CD4-positive, alpha-beta T cell (primary cell): Measurements from ENCODE around the gene SPNS1. TPM values are rescaled to one million over a fixed set of nuclear protein-coding genes. Genes with fewer than 3 reads are reported as not detected.
"Not testable (repeated sequence)": the region's sequence is repeated elsewhere in the genome, so short reads cannot be mapped to it uniquely, and the experiment has no call there.

ENCODE experiments used
- ATAC-seq: fragments of 200-7000 bp; cut with Tn5 transposase; one replicate; pipeline ENCODE4 v1.10.0; 2022; ENCODE audit warnings: mild to moderate bottlenecking; ENCODE audit not compliant: poor library complexity
- CTCF ChIA-PET: fragments of 350-600 bp; sonication (Branson Sonifier 250); formaldehyde crosslinking; loops from one replicate; lab custom pipeline; 2021; ENCODE audit warnings: antibody characterized with exemption, inconsistent platforms; lab: Charles Lee
- POLR2A ChIA-PET: fragments of 350-600 bp; sonication (Branson Sonifier 250); formaldehyde crosslinking; loops from one replicate; lab custom pipeline; 2021; ENCODE audit warnings: antibody characterized with exemption, inconsistent platforms; lab: Charles Lee
- DNase-seq, 14 experiments: peaks; one replicate each; pipeline ENCODE4 v3.0.0-alpha.2; 2013 to 2020; ENCODE audit warnings: mixed read lengths in 2 of 14
- H3K27ac ChIP-seq, 2 donors: one replicate each; pipeline versions ENCODE4 v1.5.1 to v1.7.0; 2013; ENCODE audit warnings: low read length in 2 of 2, low read depth in 1 of 2, mild to moderate bottlenecking in 1 of 2
- H3K27me3 ChIP-seq, 2 experiments: 1 replicate in 1 of 2; 2 replicates in 1 of 2; pipeline versions ENCODE4 v1.6.1 to v1.7.0; 2013; ENCODE audit warnings: low read length in 2 of 2, control low read depth in 1 of 2, mild to moderate bottlenecking in 1 of 2, moderate library complexity in 1 of 2; ENCODE audit not compliant: insufficient read depth in 2 of 2, control insufficient read depth in 1 of 2
- H3K36me3 ChIP-seq: one replicate; pipeline ENCODE4 v1.6.1; 2013; ENCODE audit warnings: low read length, control low read depth; ENCODE audit not compliant: insufficient read depth
- H3K4me1 ChIP-seq: one replicate; pipeline ENCODE4 v1.6.1; 2013; ENCODE audit warnings: low read length, control low read depth; ENCODE audit not compliant: insufficient read depth
- H3K4me3 ChIP-seq: one replicate; pipeline ENCODE4 v1.5.1; 2013; ENCODE audit warnings: mild to moderate bottlenecking, low read length, moderate library complexity
- H3K9me3 ChIP-seq, 2 experiments: 1 replicate in 1 of 2; 2 replicates in 1 of 2; pipeline versions ENCODE4 v1.6.1 to v1.7.0; 2013; ENCODE audit warnings: low read length in 2 of 2, mild to moderate bottlenecking in 2 of 2, control low read depth in 1 of 2, moderate library complexity in 1 of 2; ENCODE audit not compliant: control insufficient read depth in 1 of 2, insufficient read depth in 1 of 2
- H3K27ac Mint-ChIP-seq: one replicate; pipeline ENCODE4 v1.8.0; 2020; ENCODE audit warnings: mixed read lengths
- H3K27me3 Mint-ChIP-seq: one replicate; pipeline ENCODE4 v1.8.0; 2021; ENCODE audit warnings: mixed read lengths
- H3K36me3 Mint-ChIP-seq: one replicate; pipeline ENCODE4 v1.8.0; 2021; ENCODE audit warnings: low read depth, mixed read lengths
- H3K4me1 Mint-ChIP-seq: one replicate; pipeline ENCODE4 v1.8.0; 2021; ENCODE audit warnings: low read depth, mixed read lengths
- H3K4me3 Mint-ChIP-seq: one replicate; pipeline ENCODE4 v1.8.0; 2020; ENCODE audit warnings: mild to moderate bottlenecking, mixed read lengths
- H3K9me3 Mint-ChIP-seq: one replicate; pipeline ENCODE4 v1.8.0; 2020; ENCODE audit warnings: mixed read lengths
- intact Hi-C, 2 experiments: fragments of 100-400 bp; cut with DNase I in 1 of 2; cut with micrococcal nuclease in 1 of 2; formaldehyde crosslinking; loops; one replicate each; pipeline versions ENCODE4 v1.15.1 to v1.9.0; 2023 to 2025; cut with DNase I, micrococcal nuclease
- total RNA-seq, 174 experiments: library from RNA in 2 of 174; stranded (reverse) in 2 of 174; gene quantifications; one replicate each; pipeline ENCODE4 v1.2.3 and lab custom pipeline; 2021 to 2026
- TF ChIP-seq, protein P1 (sequence below): fragments of 200-600 bp; IDR thresholded peaks from one replicate; pipeline ENCODE4 v1.8.0; 2022; ENCODE audit warnings: antibody characterized with exemption, mild to moderate bottlenecking

SPNS1 gene
- total RNA-seq, 2 experiments from 2014 or later, result 24.4 to 28.1 TPM

DNA sequence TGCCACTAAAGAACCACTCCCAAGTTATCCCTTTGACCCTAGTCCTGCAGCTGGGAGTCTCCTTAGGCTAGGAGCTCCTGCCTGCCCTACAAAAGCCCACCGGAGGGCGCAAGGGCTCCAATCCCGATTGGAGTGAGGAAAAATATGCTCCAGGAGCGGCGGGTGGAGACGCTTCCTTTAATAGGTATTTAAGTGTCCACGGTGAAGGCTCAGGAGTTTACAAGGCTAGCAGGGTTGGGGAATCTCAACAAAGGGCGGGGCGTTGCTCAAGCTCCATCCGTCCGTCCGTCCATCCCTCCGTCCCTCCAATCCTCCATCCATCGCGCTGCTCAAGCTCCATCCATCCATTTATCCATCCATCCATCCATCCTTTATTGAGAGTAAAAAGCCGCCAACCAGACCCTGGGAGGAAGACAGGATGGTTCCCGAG, 556 bp upstream of the SPNS1 start:
- ATAC-seq (peak; percentile 8), DNase-seq (peak in 2 of 14 experiments; percentile 42 to 53)
- intact Hi-C loops, result loop anchor here in 1 of 2 experiments (1.0 kb wide), 1 partner anchor 23 kb away; no protein-coding TSS in a partner anchor
- peaks cover 24% of the 10 kb centered on the region for H3K36me3 Mint-ChIP-seq
- POLR2A ChIA-PET, result interaction anchor here (0.6 to 3.3 kb wide), 19 partner anchors 12 to 212 kb away, joined by 3 to 65 read pairs (median 3); partner anchors contain the start of genes ATXN2L, LAT, NFATC2IP and RABEP2
- TF ChIP-seq, protein P1, sequence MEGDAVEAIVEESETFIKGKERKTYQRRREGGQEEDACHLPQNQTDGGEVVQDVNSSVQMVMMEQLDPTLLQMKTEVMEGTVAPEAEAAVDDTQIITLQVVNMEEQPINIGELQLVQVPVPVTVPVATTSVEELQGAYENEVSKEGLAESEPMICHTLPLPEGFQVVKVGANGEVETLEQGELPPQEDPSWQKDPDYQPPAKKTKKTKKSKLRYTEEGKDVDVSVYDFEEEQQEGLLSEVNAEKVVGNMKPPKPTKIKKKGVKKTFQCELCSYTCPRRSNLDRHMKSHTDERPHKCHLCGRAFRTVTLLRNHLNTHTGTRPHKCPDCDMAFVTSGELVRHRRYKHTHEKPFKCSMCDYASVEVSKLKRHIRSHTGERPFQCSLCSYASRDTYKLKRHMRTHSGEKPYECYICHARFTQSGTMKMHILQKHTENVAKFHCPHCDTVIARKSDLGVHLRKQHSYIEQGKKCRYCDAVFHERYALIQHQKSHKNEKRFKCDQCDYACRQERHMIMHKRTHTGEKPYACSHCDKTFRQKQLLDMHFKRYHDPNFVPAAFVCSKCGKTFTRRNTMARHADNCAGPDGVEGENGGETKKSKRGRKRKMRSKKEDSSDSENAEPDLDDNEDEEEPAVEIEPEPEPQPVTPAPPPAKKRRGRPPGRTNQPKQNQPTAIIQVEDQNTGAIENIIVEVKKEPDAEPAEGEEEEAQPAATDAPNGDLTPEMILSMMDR, result peak; percentile 61
- H3K4me3 Mint-ChIP-seq, result peak overlapping the region; percentile 99
- H3K4me1 Mint-ChIP-seq, result peaks cover 43% of the 10 kb centered on the region
- peaks cover 15% of the 10 kb centered on the region for H3K36me3 ChIP-seq
- peaks cover 33% of the 10 kb centered on the region for H3K4me1 ChIP-seq
- CTCF ChIA-PET, result interaction anchor here (0.6 to 1.5 kb wide), 8 partner anchors 11 to 56 kb away, joined by 3 to 8 read pairs (median 5); no protein-coding TSS in a partner anchor
- peak overlapping the region; percentile 88 for H3K4me3 ChIP-seq
- H3K9me3 ChIP-seq, result no peaks in the 10 kb centered on the region
- peak overlapping the region; percentile 94 for H3K27ac Mint-ChIP-seq
- no peaks in the 10 kb centered on the region for H3K27me3 Mint-ChIP-seq
- no peaks in the 10 kb centered on the region for H3K27me3 ChIP-seq
- H3K27ac ChIP-seq, result peak overlapping the region; percentile 43 to 55
- no peaks in the 10 kb centered on the region for H3K9me3 Mint-ChIP-seq

DNA sequence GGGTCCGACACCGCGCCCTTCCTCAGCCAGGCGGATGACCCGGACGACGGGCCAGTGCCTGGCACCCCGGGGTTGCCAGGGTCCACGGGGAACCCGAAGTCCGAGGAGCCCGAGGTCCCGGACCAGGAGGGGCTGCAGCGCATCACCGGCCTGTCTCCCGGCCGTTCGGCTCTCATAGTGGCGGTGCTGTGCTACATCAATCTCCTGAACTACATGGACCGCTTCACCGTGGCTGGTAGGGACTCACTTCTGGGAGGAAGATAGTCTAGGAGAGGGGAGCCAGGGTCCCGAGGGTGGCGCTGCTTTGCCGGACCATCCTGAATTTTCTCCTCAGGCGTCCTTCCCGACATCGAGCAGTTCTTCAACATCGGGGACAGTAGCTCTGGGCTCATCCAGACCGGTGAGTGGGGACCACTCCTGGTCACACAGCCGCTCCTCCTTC, 601 bp downstream of the SPNS1 start:
- TF ChIP-seq, protein P1, result no peak
- intact Hi-C loops, result no loop called here
- Mint-ChIP-seq H3K9me3 (no peaks in the 10 kb centered on the region), H3K27ac (peak overlapping the region; percentile 94), H3K4me1 (peaks cover 43% of the 10 kb centered on the region), H3K27me3 (no peaks in the 10 kb centered on the region), H3K4me3 (peak overlapping the region; percentile 99), H3K36me3 (peaks cover 27% of the 10 kb centered on the region)
- ChIA-PET CTCF (no interaction called here), POLR2A (interaction anchor here (1.5 to 3.3 kb wide), 3 partner anchors 11 to 46 kb away, joined by 4 to 65 read pairs (median 11); partner anchors contain the start of gene LAT)
- Histone ChIP-seq H3K27ac (peak overlapping the region in 1 of 2 donors; percentile 55), H3K9me3 (no peaks in the 10 kb centered on the region), H3K27me3 (no peaks in the 10 kb centered on the region), H3K4me1 (peaks cover 33% of the 10 kb centered on the region), H3K4me3 (peak overlapping the region; percentile 88), H3K36me3 (peaks cover 19% of the 10 kb centered on the region)
- no peak for ATAC-seq
- DNase-seq, result no peak

- peak in 5 of 14 experiments; percentile 15 to 75 (median 61) for DNase-seq
- no peak overlapping the region for H3K27ac ChIP-seq
- H3K4me1 ChIP-seq, result peaks cover 45% of the 10 kb centered on the region
- peaks cover 0 to 9% of the 10 kb centered on the region in 2 experiments for H3K9me3 ChIP-seq
- TF ChIP-seq, protein P1, result peak; percentile 67
- Mint-ChIP-seq H3K36me3 (peaks cover 55% of the 10 kb centered on the region), H3K27me3 (no peaks in the 10 kb centered on the region), H3K4me1 (peaks cover 44% of the 10 kb centered on the region), H3K27ac (peak overlapping the region; percentile 68), H3K4me3 (peak overlapping the region; percentile 80), H3K9me3 (no peaks in the 10 kb centered on the region)
- ChIA-PET CTCF (interaction anchor here (0.6 to 2.4 kb wide), 10 partner anchors 10 to 131 kb away, joined by 3 to 22 read pairs (median 4); partner anchors contain the start of gene TUFM), POLR2A (interaction anchor here (0.6 to 1.9 kb wide), 7 partner anchors 9 to 155 kb away, joined by 3 to 17 read pairs (median 5); partner anchors contain the start of gene ATXN2L)
- peaks cover 39% of the 10 kb centered on the region for H3K36me3 ChIP-seq
- H3K27me3 ChIP-seq, result no peaks in the 10 kb centered on the region
- ATAC-seq, result peak; percentile 34
- H3K4me3 ChIP-seq, result no peak overlapping the region
- intact Hi-C loops, result no loop called here
Observed at GRCh38 chr16:28977703-28978662, 3.4 kb downstream of the SPNS1 start.

DNA sequence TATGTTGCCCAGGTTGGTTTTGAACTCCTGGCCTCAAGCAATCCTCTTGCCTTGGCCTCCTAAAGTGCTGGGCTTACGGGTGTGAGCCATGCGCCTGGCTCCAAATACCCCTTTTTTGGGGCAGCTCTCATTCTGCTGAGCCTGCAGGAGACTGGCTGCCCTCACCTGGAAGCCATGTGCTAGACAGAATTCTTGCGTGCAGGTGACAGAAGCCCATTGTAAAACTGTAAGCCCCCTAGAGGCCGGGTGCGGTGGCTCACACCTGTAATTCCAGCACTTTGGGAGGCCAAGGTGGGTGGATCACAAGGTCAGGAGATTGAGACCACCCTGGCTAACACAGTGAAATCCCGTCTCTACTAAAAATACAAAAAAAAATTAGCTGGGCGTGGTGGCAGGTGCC, 5.8 kb downstream of the SPNS1 start:
- Histone ChIP-seq H3K36me3 (peaks cover 45% of the 10 kb centered on the region), H3K4me1 (peaks cover 48% of the 10 kb centered on the region)
- H3K27ac ChIP-seq, ATAC-seq, H3K9me3 ChIP-seq, POLR2A ChIA-PET, H3K27ac Mint-ChIP-seq, H3K27me3 Mint-ChIP-seq, CTCF ChIA-PET, H3K27me3 ChIP-seq, H3K4me3 ChIP-seq, DNase-seq, H3K9me3 Mint-ChIP-seq: not testable (repeated sequence)
- Mint-ChIP-seq H3K4me1 (peaks cover 45% of the 10 kb centered on the region), H3K4me3 (peak overlapping the region; percentile 25), H3K36me3 (peaks cover 65% of the 10 kb centered on the region)
- intact Hi-C loops, result loop anchor here in 1 of 2 experiments (5.0 kb wide), 1 partner anchor 668 kb away; no protein-coding TSS in a partner anchor
